Keratinocyte (primary cell): ENCODE measurements around the gene SH2D2A. TPM values are rescaled to one million over a fixed set of nuclear protein-coding genes. Genes with fewer than 3 reads are reported as not detected.

ENCODE experiments used
- DNase-seq: peaks from one replicate; pipeline ENCODE4 v3.0.0-alpha.2; 2011; ENCODE audit warnings: low read depth, missing footprints, low spot score
- FAIRE-seq: peaks from 2 replicates; lab custom pipeline; 2011; peaks lifted over from hg19 to GRCh38; lab: Jason Lieb, UNC
- H2AFZ ChIP-seq: 2 replicates; pipeline ENCODE4 v1.6.0; 2012; ENCODE audit warnings: low read length, control low read depth, inconsistent platforms; ENCODE audit not compliant: control insufficient read depth
- H3K27ac ChIP-seq: 2 replicates; pipeline ENCODE4 v1.5.1; 2011; ENCODE audit warnings: low read length; ENCODE audit not compliant: control insufficient read depth, insufficient read depth
- H3K27me3 ChIP-seq: 3 replicates; pipeline ENCODE4 v1.6.0; 2011; ENCODE audit warnings: low read length; ENCODE audit not compliant: control insufficient read depth, insufficient read depth; ENCODE audit errors: extremely low read depth
- H3K36me3 ChIP-seq, 2 experiments: 2 replicates in 1 of 2; 3 replicates in 1 of 2; pipeline ENCODE4 v1.5.1; 2011; ENCODE audit warnings: low read length in 2 of 2, mild to moderate bottlenecking in 1 of 2; ENCODE audit not compliant: control insufficient read depth in 2 of 2, insufficient read depth in 2 of 2; ENCODE audit errors: extremely low read depth in 1 of 2
- H3K4me1 ChIP-seq: 3 replicates; pipeline ENCODE4 v1.5.1; 2011; ENCODE audit warnings: low read length; ENCODE audit not compliant: control insufficient read depth, insufficient read depth; ENCODE audit errors: extremely low read depth
- H3K4me2 ChIP-seq: 3 replicates; pipeline ENCODE4 v1.6.0; 2011; ENCODE audit warnings: low read depth, low read length; ENCODE audit not compliant: control insufficient read depth, insufficient read depth; ENCODE audit errors: extremely low read depth
- H3K4me3 ChIP-seq, 3 experiments: fragments of 200-600 bp in 1 of 3; sonication (generic) in 1 of 3; 2 replicates in 2 of 3; 3 replicates in 1 of 3; pipeline ENCODE4 v1.5.1; 2011 to 2016; ENCODE audit warnings: low read length in 3 of 3, mild to moderate bottlenecking in 3 of 3, control low read depth in 2 of 3, inconsistent platforms in 1 of 3, low read depth in 1 of 3, mixed read lengths in 1 of 3, mixed run types in 1 of 3, moderate library complexity in 1 of 3; ENCODE audit not compliant: control insufficient read depth in 2 of 3, insufficient read depth in 2 of 3; ENCODE audit errors: extremely low read depth in 1 of 3
- H3K79me2 ChIP-seq: 2 replicates; pipeline ENCODE4 v1.6.0; 2012; ENCODE audit warnings: low read length; ENCODE audit not compliant: control insufficient read depth, insufficient read depth
- H3K9ac ChIP-seq: 3 replicates; pipeline ENCODE4 v1.6.0; 2011; ENCODE audit warnings: low read length; ENCODE audit not compliant: control insufficient read depth, insufficient read depth; ENCODE audit errors: extremely low read depth
- H3K9me1 ChIP-seq: 3 replicates; pipeline ENCODE4 v1.6.0; 2011; ENCODE audit warnings: low read length; ENCODE audit not compliant: control insufficient read depth, insufficient read depth; ENCODE audit errors: extremely low read depth
- H3K9me3 ChIP-seq: 2 replicates; pipeline ENCODE4 v1.5.1; 2012; ENCODE audit warnings: low read depth, low read length; ENCODE audit not compliant: control insufficient read depth
- H4K20me1 ChIP-seq: 3 replicates; pipeline ENCODE4 v1.6.0; 2011; ENCODE audit warnings: low read length; ENCODE audit not compliant: control insufficient read depth, insufficient read depth; ENCODE audit errors: extremely low read depth
- CTCF ChIP-seq, 3 experiments: IDR thresholded peaks in 1 of 3; conservative IDR thresholded peaks in 1 of 3; optimal IDR thresholded peaks in 1 of 3; 2 replicates in 2 of 3; 3 replicates in 1 of 3; pipeline versions ENCODE3 to v1.5.1; 2011; ENCODE audit warnings: low read length in 3 of 3, mild to moderate bottlenecking in 3 of 3, moderate library complexity in 2 of 3, control low read depth in 1 of 3, inconsistent platforms in 1 of 3; ENCODE audit not compliant: insufficient read depth in 2 of 3; ENCODE audit errors: extremely low read depth in 1 of 3
- EZH2 ChIP-seq: IDR thresholded peaks from one replicate; pipeline ENCODE4 v1.6.1; 2012; ENCODE audit warnings: inconsistent platforms, mild to moderate bottlenecking, low read length, moderate library complexity
- dilution Hi-C: fragments of 300-500 bp; cut with MboI; formaldehyde crosslinking; loops from one replicate; pipeline ENCODE4 v1.7.0; 2020; ENCODE audit warnings: low sequenced_read_pairs; ENCODE audit not compliant: extremely low pct_ligation_motif_present
- polyA plus RNA-seq, 5 experiments: library from polyadenylated mRNA; depleted of rRNA in 3 of 5; stranded (reverse) in 3 of 5; stranded (forward) in 1 of 5; unstranded in 1 of 5; fragments of >200 nt; gene quantifications; 1 replicate in 1 of 5; 2 replicates in 3 of 5; 3 replicates in 1 of 5; pipeline versions ENCODE4 v1.2.1 to v1.2.3, GENCODE V29; 2011 to 2012; ENCODE audit warnings: missing spikeins in 2 of 5, low read depth in 1 of 5, low replicate concordance in 1 of 5

Gene SH2D2A
- polyA plus RNA-seq, 1 donor (not counting 4 experiments of a cell fraction or from before 2014, with no cell fraction given) = 2.5 TPM

- Histone ChIP-seq H3K27ac (no peak overlapping the region), H4K20me1 (no peaks in the 10 kb centered on the region), H3K9me1 (no peaks in the 10 kb centered on the region), H3K4me1 (peaks cover 31% of the 10 kb centered on the region), H3K4me3 (no peak overlapping the region), H3K4me2 (no peak overlapping the region), H3K9ac (no peak overlapping the region), H3K27me3 (no peaks in the 10 kb centered on the region), H2AFZ (no peak overlapping the region), H3K9me3 (no peaks in the 10 kb centered on the region), H3K36me3 (peaks cover 0 to 4% of the 10 kb centered on the region in 2 experiments), H3K79me2 (no peaks in the 10 kb centered on the region)
- no peak for FAIRE-seq
- no peak for DNase-seq
- dilution Hi-C loops = no loop called here
- TF ChIP-seq CTCF (optimal IDR thresholded peaks at IDR 0.05 in 1 of 3, IDR thresholded peaks at IDR 0.05 in 1 of 3, conservative IDR thresholded peaks at IDR 0.05 in 1 of 3; ENCODE audit: extremely low read depth in 1 of 3, insufficient read depth in 2 of 3, low read length in 3 of 3) = no peak
- no peak for TF ChIP-seq EZH2
Observed at GRCh38 chr1:156809281-156809680, 7.4 kb downstream of the SH2D2A start.

GRCh38 chr1:156808186-156809030, 8.2 kb downstream of the SH2D2A start:
- Histone ChIP-seq H3K9me1 (no peaks in the 10 kb centered on the region), H3K36me3 (peaks cover 0 to 4% of the 10 kb centered on the region in 2 experiments), H3K9me3 (no peaks in the 10 kb centered on the region), H3K9ac (no peak overlapping the region), H2AFZ (no peak overlapping the region), H3K4me2 (no peak overlapping the region), H3K27ac (no peak overlapping the region), H3K4me3 (no peak overlapping the region), H4K20me1 (no peaks in the 10 kb centered on the region), H3K27me3 (no peaks in the 10 kb centered on the region), H3K79me2 (no peaks in the 10 kb centered on the region), H3K4me1 (peaks cover 23% of the 10 kb centered on the region)
- dilution Hi-C loops = no loop called here
- FAIRE-seq = no peak
- TF ChIP-seq CTCF (optimal IDR thresholded peaks at IDR 0.05 in 1 of 3, IDR thresholded peaks at IDR 0.05 in 1 of 3, conservative IDR thresholded peaks at IDR 0.05 in 1 of 3; ENCODE audit: extremely low read depth in 1 of 3, insufficient read depth in 2 of 3, low read length in 3 of 3) (no peak), EZH2 (no peak)
- no peak for DNase-seq
